ENCODE results near the gene TMEM108. TPM values are rescaled to one million over a fixed set of nuclear protein-coding genes. Genes with fewer than 3 reads are reported as not detected.

Gene TMEM108
- polyA plus RNA-seq, 3 donors, result not detected

DNA sequence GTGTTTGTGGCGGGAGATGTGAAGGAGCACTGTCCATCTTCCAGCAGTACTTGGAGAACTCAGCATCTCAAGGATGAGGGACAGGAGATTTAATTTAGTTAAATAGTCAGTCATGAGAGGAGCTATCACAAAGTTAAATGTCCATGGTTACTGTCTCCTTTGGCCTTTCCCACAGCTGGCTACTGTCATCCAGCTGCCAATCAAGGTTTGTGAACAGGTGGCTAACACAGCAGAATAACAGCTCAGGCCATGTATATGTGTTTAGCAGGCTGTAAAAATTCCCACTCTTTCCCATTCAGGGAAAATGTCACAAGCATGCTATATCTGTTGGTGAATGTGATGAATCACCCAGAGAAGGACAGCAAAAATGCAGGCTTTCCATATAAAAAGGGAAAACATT is 120.5 kb downstream of the TMEM108 start:
- no peak overlapping the region for H3K27ac ChIP-seq (ENCODE audit: low read depth in 1 of 2, low read length in 2 of 2)
- no peak overlapping the region for H3K4me2 ChIP-seq (replicated peaks; ENCODE audit: extremely low read depth, low read length, poor library complexity, severe bottlenecking)
- H3K36me3 Mint-ChIP-seq, result no peaks in the 10 kb centered on the region
- no peaks in the 10 kb centered on the region for H3K27me3 ChIP-seq (ENCODE audit: control insufficient read depth in 2 of 2, insufficient read depth in 2 of 2, low read length in 2 of 2)
- H3K4me3 ChIP-seq (replicated peaks in 1 of 3; ENCODE audit: low read depth in 2 of 3, low read length in 3 of 3), result no peak overlapping the region
- H3K79me2 ChIP-seq (ENCODE audit: insufficient read depth, low read length), result no peaks in the 10 kb centered on the region
- H3K4me1 Mint-ChIP-seq, result peaks cover 3% of the 10 kb centered on the region
- no peak overlapping the region for H3K27ac Mint-ChIP-seq
- no peaks in the 10 kb centered on the region for H4K20me1 ChIP-seq (ENCODE audit: insufficient read depth, low read length)
- H3K36me3 ChIP-seq (replicated peaks in 1 of 2; ENCODE audit: control insufficient read depth in 1 of 2, insufficient read depth in 2 of 2, low read length in 2 of 2), result no peaks in the 10 kb centered on the region
- no peaks in the 10 kb centered on the region for H3K9me3 ChIP-seq (replicated peaks in 1 of 2; ENCODE audit: control insufficient read depth in 1 of 2, insufficient read depth in 1 of 2, low read length in 2 of 2)
- DNase-seq, result no peak
- no peak overlapping the region for H3K4me3 Mint-ChIP-seq
- TF ChIP-seq, protein P1, sequence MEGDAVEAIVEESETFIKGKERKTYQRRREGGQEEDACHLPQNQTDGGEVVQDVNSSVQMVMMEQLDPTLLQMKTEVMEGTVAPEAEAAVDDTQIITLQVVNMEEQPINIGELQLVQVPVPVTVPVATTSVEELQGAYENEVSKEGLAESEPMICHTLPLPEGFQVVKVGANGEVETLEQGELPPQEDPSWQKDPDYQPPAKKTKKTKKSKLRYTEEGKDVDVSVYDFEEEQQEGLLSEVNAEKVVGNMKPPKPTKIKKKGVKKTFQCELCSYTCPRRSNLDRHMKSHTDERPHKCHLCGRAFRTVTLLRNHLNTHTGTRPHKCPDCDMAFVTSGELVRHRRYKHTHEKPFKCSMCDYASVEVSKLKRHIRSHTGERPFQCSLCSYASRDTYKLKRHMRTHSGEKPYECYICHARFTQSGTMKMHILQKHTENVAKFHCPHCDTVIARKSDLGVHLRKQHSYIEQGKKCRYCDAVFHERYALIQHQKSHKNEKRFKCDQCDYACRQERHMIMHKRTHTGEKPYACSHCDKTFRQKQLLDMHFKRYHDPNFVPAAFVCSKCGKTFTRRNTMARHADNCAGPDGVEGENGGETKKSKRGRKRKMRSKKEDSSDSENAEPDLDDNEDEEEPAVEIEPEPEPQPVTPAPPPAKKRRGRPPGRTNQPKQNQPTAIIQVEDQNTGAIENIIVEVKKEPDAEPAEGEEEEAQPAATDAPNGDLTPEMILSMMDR (IDR thresholded peaks at IDR 0.05), result no peak
- H3K4me1 ChIP-seq (ENCODE audit: control insufficient read depth in 1 of 2, insufficient read depth in 2 of 2, low read length in 2 of 2), result no peaks in the 10 kb centered on the region
- H2AFZ ChIP-seq (ENCODE audit: insufficient read depth, low read depth, low read length, poor library complexity, severe bottlenecking), result no peak overlapping the region
- H3K9ac ChIP-seq (ENCODE audit: insufficient read depth, low read length, poor library complexity, severe bottlenecking), result no peak overlapping the region
- H3K9me3 Mint-ChIP-seq, result peaks cover 0 to under 1% (median 0%) of the 10 kb centered on the region in 7 donors
- 100% methylated on average over 1 of the region's 1 CpG for WGBS (ENCODE audit: insufficient coverage)
- intact Hi-C loops (cut with micrococcal nuclease), result no loop called here
- H3K27me3 Mint-ChIP-seq (ENCODE audit: low read depth in 3 of 3), result peaks cover 3% of the 10 kb centered on the region in 3 donors

DNA sequence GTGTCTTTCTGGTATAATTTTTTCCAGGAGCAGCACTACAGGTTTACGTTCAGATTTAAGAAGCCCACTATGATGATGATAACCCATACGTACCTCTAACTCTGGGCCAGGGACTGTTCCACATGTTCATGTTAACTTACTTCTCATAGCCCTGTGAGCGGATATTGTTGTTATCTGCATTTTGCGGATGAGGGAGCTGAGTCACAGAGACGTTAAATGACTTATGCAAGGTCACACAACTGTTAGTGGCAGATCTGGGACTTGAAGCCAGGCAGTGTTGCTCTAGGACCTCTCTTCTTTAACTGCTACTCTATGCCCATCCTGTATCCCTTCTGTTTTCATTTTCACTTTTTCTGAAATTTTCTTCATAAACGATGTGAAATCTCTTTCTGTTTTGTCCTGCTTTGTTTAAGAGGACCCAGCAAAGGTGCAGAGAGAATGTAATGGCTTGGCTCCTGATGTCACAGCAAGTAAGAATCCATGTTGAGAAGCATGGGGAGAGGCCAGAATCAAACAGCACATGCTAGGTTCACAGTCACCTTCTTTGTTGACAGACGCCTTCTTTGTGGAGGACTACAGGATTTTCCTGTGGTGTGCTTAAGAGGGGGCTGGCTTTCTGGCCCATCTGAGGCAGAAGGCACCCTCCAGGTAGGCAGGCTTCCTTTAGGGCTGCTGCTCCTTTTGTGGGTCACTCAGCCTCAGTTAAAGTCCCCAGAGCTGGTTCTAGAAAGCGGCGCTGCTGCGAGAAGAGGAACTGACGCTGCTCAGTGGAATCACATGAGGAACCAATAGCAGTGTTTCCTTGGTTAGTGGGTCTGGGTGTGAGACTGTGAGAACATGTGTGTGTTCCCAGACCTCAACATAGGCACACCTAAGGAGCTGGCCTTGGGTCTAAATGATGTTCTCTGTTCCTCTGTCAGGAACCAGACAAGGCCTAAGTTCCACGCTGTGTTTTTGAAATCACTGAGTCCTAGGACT is 121.6 kb downstream of the TMEM108 start:
- Mint-ChIP-seq H3K4me1 (peaks cover 3% of the 10 kb centered on the region), H3K27ac (no peak overlapping the region), H3K27me3 (ENCODE audit: low read depth in 3 of 3) (peaks cover 3 to 4% (median 3%) of the 10 kb centered on the region in 3 donors), H3K4me3 (no peak overlapping the region), H3K9me3 (peaks cover 0 to 1% (median 0%) of the 10 kb centered on the region in 7 donors), H3K36me3 (no peaks in the 10 kb centered on the region)
- H3K9me3 ChIP-seq (replicated peaks in 1 of 2; ENCODE audit: control insufficient read depth in 1 of 2, insufficient read depth in 1 of 2, low read length in 2 of 2), result no peaks in the 10 kb centered on the region
- no peaks in the 10 kb centered on the region for H3K36me3 ChIP-seq (replicated peaks in 1 of 2; ENCODE audit: control insufficient read depth in 1 of 2, insufficient read depth in 2 of 2, low read length in 2 of 2)
- no peaks in the 10 kb centered on the region for H4K20me1 ChIP-seq (ENCODE audit: insufficient read depth, low read length)
- 56% methylated on average over 10 of the region's 12 CpGs for WGBS (ENCODE audit: insufficient coverage)
- intact Hi-C loops (cut with micrococcal nuclease), result no loop called here
- H3K4me1 ChIP-seq (ENCODE audit: control insufficient read depth in 1 of 2, insufficient read depth in 2 of 2, low read length in 2 of 2), result no peaks in the 10 kb centered on the region
- TF ChIP-seq, protein P1 (IDR thresholded peaks at IDR 0.05), result no peak
- H3K79me2 ChIP-seq (ENCODE audit: insufficient read depth, low read length), result no peaks in the 10 kb centered on the region
- no peak overlapping the region for H3K4me3 ChIP-seq (replicated peaks in 1 of 3; ENCODE audit: low read depth in 2 of 3, low read length in 3 of 3)
- H3K27me3 ChIP-seq (ENCODE audit: control insufficient read depth in 2 of 2, insufficient read depth in 2 of 2, low read length in 2 of 2), result no peaks in the 10 kb centered on the region
- no peak overlapping the region for H2AFZ ChIP-seq (ENCODE audit: insufficient read depth, low read depth, low read length, poor library complexity, severe bottlenecking)
- DNase-seq, result no peak
- H3K4me2 ChIP-seq (replicated peaks; ENCODE audit: extremely low read depth, low read length, poor library complexity, severe bottlenecking), result no peak overlapping the region
- no peak overlapping the region for H3K9ac ChIP-seq (ENCODE audit: insufficient read depth, low read length, poor library complexity, severe bottlenecking)
- H3K27ac ChIP-seq (ENCODE audit: low read depth in 1 of 2, low read length in 2 of 2), result no peak overlapping the region

All from CD14-positive monocyte (primary cell).